KMS-11 (cell line): Measurements from ENCODE around the gene R3HDM2.
A peak's percentile ranks its signal among the peaks of the same experiment; 100 is the strongest.

Experiments
- H2AFZ ChIP-seq: fragments of 200-600 bp; sonication (generic); 2 replicates; pipeline ENCODE4 v1.6.1; 2016; ENCODE audit warnings: antibody characterized with exemption, mixed run types, low read depth
- H3K27ac ChIP-seq: fragments of 200-600 bp; sonication (generic); 2 replicates; pipeline ENCODE4 v1.6.1; 2016; ENCODE audit warnings: mild to moderate bottlenecking, mixed run types
- H3K27me3 ChIP-seq: fragments of 200-600 bp; sonication (generic); 2 replicates; pipeline ENCODE4 v1.6.1; 2017; ENCODE audit warnings: mild to moderate bottlenecking, low read depth, mixed run types, moderate library complexity; ENCODE audit not compliant: insufficient read depth
- H3K36me3 ChIP-seq: fragments of 200-600 bp; sonication (generic); 2 replicates; pipeline ENCODE4 v1.6.1; 2017; ENCODE audit warnings: mild to moderate bottlenecking, mixed run types; ENCODE audit not compliant: insufficient read depth
- H3K4me1 ChIP-seq: fragments of 200-600 bp; sonication (generic); 2 replicates; pipeline ENCODE4 v1.6.1; 2016; ENCODE audit warnings: mild to moderate bottlenecking, low read depth, mixed run types; ENCODE audit not compliant: poor library complexity, severe bottlenecking
- H3K4me2 ChIP-seq: fragments of 200-600 bp; sonication (generic); 2 replicates; pipeline ENCODE4 v1.7.0; 2016; ENCODE audit warnings: mild to moderate bottlenecking, mixed run types
- H3K4me3 ChIP-seq: fragments of 200-600 bp; sonication (generic); IDR thresholded peaks from 2 replicates; pipeline ENCODE4 v1.6.1; 2017; ENCODE audit warnings: low read depth, low read length, mixed read lengths; ENCODE audit not compliant: insufficient read depth
- H3K79me2 ChIP-seq: fragments of 200-600 bp; sonication (generic); 2 replicates; pipeline ENCODE4 v1.6.1; 2016; ENCODE audit warnings: low read depth, mixed run types; ENCODE audit not compliant: insufficient read depth
- H3K9ac ChIP-seq: fragments of 200-600 bp; sonication (generic); 2 replicates; pipeline ENCODE4 v1.6.1; 2016; ENCODE audit warnings: mild to moderate bottlenecking, mixed run types
- H4K20me1 ChIP-seq: fragments of 200-600 bp; sonication (generic); 2 replicates; pipeline ENCODE4 v1.6.1; 2016; ENCODE audit warnings: mild to moderate bottlenecking, mixed run types; ENCODE audit not compliant: insufficient read depth
- TF ChIP-seq, protein P1 (sequence below): fragments of 200-600 bp; sonication (generic); conservative IDR thresholded peaks from 2 replicates; pipeline ENCODE4 v1.6.1; 2017; ENCODE audit warnings: low read depth, mild to moderate bottlenecking, antibody characterized with exemption, low read length, moderate library complexity, mixed read lengths

Gene R3HDM2

DNA sequence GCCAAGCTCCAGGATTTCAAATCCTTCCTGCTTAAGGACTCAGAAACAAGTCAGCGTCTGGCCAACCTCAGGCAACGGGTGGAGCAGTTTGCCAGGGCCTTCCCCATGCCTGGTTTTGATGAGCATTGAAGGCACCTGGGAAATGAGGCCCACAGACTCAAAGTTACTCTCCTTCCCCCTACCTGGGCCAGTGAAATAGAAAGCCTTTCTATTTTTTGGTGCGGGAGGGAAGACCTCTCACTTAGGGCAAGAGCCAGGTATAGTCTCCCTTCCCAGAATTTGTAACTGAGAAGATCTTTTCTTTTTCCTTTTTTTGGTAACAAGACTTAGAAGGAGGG is 196.6 kb downstream of the R3HDM2 start:
- Histone ChIP-seq H3K4me2 (no peak overlapping the region), H3K4me1 (peaks cover 39% of the 10 kb centered on the region), H3K79me2 (peaks cover 33% of the 10 kb centered on the region), H3K9ac (no peak overlapping the region), H3K4me3 (no peak overlapping the region), H2AFZ (no peak overlapping the region), H3K27me3 (peaks cover 19% of the 10 kb centered on the region), H3K27ac (no peak overlapping the region), H3K36me3 (peaks cover 12% of the 10 kb centered on the region; the same call in 1 of the 2 replicates), H4K20me1 (no peaks in the 10 kb centered on the region)
- TF ChIP-seq, protein P1, sequence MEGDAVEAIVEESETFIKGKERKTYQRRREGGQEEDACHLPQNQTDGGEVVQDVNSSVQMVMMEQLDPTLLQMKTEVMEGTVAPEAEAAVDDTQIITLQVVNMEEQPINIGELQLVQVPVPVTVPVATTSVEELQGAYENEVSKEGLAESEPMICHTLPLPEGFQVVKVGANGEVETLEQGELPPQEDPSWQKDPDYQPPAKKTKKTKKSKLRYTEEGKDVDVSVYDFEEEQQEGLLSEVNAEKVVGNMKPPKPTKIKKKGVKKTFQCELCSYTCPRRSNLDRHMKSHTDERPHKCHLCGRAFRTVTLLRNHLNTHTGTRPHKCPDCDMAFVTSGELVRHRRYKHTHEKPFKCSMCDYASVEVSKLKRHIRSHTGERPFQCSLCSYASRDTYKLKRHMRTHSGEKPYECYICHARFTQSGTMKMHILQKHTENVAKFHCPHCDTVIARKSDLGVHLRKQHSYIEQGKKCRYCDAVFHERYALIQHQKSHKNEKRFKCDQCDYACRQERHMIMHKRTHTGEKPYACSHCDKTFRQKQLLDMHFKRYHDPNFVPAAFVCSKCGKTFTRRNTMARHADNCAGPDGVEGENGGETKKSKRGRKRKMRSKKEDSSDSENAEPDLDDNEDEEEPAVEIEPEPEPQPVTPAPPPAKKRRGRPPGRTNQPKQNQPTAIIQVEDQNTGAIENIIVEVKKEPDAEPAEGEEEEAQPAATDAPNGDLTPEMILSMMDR, result no peak

DNA sequence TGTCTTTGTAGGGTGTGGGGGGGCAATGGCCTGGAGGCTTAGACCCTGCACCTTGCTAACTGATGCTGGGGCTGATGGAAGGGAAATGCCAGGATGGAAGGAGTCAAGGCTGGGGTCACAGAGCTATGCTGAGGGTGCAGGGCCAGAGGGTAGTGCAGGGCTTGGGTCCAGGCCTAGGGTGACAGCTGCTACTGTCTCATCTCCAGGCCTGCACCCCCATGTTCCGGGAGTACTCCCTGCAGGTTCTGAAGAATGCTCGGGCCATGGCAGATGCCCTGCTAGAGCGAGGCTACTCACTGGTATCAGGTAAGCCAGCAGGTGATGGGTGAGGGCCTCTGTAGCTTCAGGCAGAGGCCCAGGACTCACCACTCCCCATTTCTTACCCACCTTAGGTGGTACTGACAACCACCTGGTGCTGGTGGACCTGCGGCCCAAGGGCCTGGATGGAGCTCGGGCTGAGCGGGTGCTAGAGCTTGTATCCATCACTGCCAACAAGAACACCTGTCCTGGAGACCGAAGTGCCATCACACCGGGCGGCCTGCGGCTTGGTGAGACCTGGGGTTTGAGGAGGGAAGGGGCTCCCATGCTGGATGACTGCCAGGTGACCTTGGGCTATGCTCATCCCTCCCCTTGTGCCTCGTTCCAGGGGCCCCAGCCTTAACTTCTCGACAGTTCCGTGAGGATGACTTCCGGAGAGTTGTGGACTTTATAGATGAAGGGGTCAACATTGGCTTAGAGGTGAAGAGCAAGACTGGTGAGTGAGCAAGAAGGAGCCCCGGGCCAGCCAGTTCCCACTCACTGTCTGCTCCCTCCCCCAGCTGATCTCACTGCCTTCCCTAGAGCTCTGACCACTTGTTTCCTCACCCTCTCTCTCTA is 197.2 kb downstream of the R3HDM2 start:
- Histone ChIP-seq H3K9ac (no peak overlapping the region), H3K36me3 (peaks cover 12% of the 10 kb centered on the region; the same call in 1 of the 2 replicates), H3K27ac (no peak overlapping the region), H4K20me1 (no peaks in the 10 kb centered on the region), H3K4me3 (no peak overlapping the region), H2AFZ (no peak overlapping the region), H3K4me2 (no peak overlapping the region), H3K27me3 (peaks cover 16% of the 10 kb centered on the region), H3K4me1 (peaks cover 41% of the 10 kb centered on the region), H3K79me2 (peaks cover 35% of the 10 kb centered on the region)
- TF ChIP-seq, protein P1, result no peak

DNA sequence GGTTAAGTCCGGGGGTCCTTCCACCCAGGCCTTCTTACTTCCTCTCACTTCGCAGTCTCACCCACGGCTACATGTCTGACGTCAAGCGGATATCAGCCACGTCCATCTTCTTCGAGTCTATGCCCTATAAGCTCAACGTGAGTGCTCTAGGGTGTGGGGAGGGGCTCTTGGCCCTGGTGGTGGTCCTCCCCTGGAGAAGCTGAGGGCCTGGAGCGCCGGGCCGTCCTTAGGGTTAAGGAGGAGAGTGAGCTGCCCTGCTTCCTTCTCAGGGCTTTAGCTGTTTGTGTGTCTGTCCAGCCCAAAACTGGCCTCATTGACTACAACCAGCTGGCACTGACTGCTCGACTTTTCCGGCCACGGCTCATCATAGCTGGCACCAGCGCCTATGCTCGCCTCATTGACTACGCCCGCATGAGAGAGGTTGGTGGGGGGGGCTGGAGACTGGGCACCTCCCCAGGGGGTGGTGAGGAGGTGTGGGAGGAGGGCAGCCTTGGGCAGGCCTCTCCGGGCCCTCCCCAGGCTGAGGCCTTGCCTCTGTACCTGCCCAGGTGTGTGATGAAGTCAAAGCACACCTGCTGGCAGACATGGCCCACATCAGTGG is 198.6 kb downstream of the R3HDM2 start:
- Histone ChIP-seq H3K36me3 (peaks cover 12% of the 10 kb centered on the region; the same call in 1 of the 2 replicates), H3K4me1 (peaks cover 32% of the 10 kb centered on the region), H3K79me2 (peaks cover 35% of the 10 kb centered on the region), H3K9ac (no peak overlapping the region), H3K4me3 (no peak overlapping the region), H3K4me2 (no peak overlapping the region), H3K27ac (no peak overlapping the region), H3K27me3 (peaks cover 4% of the 10 kb centered on the region; the same call in 1 of the 2 replicates), H2AFZ (no peak overlapping the region), H4K20me1 (no peaks in the 10 kb centered on the region)
- TF ChIP-seq, protein P1, result no peak

DNA sequence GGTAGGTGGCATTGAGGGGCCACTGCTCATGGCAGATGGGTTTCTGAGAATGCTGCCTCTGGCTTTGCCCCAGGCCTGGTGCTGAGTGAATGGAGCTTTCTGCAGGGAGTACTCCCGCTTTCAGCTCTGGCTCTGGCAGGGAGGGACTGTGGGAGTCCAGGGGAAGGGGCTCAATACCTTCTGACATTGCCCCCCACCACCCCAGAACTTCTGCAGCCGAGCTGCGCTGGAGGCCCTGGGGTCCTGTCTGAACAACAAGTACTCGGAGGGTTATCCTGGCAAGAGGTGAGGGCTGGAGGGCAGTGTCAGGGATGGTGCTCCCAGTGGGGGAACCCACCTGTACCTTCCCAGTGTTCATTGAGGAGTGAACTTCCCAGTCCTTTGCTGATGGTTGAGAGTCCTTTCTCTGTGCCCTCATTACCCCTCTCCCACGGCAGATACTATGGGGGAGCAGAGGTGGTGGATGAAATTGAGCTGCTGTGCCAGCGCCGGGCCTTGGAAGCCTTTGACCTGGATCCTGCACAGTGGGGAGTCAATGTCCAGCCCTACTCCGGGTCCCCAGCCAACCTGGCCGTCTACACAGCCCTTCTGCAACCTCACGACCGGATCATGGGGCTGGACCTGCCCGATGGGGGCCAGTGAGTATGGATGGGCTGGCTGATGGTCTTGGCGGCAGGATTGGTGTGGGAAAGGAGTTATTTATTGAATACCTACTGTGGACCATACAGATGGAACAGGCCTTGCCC is 199.4 kb downstream of the R3HDM2 start:
- Histone ChIP-seq H4K20me1 (no peaks in the 10 kb centered on the region), H3K9ac (peak overlapping the region; percentile 94; the same call in 1 of the 2 replicates), H3K27ac (no peak overlapping the region), H2AFZ (no peak overlapping the region), H3K79me2 (peaks cover 35% of the 10 kb centered on the region), H3K4me3 (peak overlapping the region; percentile 8), H3K36me3 (peaks cover 12% of the 10 kb centered on the region; the same call in 1 of the 2 replicates), H3K4me1 (peaks cover 27% of the 10 kb centered on the region), H3K4me2 (peak overlapping the region; percentile 74), H3K27me3 (no peaks in the 10 kb centered on the region)
- TF ChIP-seq, protein P1, result no peak
